ENCODE data around the gene NDUFC2. TPM values are rescaled to one million over a fixed set of nuclear protein-coding genes. Genes with fewer than 3 reads are reported as not detected.
"Not testable (repeated sequence)": the region's sequence is repeated elsewhere in the genome, so short reads cannot be mapped to it uniquely, and the experiment has no call there.

NDUFC2 gene
- total RNA-seq, 1 experiment from 2014 or later: 320 TPM

DNA sequence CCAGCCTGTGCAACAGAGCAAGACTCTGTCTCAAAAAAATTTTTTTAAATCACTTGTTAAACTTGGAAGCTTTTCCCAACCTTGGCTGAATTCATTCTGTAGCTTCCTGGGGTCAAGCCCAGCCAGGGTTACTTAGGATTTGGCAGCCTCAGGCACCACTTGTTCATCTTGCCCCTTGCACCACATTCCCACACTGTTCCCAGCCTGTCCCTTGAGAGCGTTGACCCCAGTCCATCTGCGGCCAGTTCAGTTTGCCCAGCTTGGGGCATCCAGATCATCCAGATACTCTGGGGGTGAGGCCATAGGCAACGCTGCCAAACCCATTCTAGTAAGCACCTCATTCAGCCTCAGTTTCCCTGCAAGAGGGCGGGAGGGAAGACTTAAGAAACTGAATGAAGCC lies 24.7 kb downstream of the NDUFC2 start:
- no peak for DNase-seq (ENCODE audit: low read depth)

DNA sequence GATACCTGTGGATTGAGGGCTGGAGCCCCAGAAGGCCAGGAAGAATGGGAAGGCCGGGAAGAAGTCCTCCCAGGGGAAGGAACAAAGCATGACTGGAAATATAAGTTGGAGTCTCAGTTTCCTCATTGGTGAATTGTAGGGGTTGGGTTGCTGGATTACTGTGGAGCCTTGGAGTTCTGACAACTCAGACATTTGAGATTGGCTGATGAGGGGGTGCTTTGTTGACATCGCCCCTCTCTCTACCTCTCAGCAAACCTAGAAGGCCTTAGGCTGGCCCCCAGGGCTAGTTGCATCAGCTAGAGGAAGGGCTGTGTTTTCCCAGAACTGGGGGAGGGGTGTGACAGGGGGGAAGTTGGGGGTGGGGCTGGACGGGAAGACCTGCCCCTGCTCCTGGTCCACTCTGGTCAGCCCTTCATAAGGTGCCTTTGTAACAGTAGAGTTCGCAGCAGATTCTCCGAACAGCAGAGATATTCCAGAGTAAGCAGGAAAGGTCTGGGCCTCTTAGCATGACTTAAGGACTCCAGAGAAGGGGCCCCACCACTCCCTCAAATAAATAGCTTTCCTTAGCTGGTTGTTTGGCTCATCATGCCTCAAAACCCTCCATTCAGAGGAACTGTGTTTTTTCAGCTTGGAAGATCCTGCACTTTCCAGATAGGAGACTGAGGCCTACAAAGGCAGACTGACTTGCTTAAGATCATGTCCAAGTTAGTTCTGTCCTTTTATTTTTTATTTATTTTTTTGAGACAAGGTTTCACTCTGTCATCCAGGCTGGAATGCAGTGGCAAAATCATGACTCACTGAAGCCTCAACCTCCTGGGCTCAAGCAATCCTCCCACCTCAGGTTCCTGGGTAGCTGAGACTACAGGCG lies 28.5 kb downstream of the NDUFC2 start:
- peak; percentile 79 for DNase-seq (ENCODE audit: low read depth)

- no peak for DNase-seq (ENCODE audit: low read depth)
Measured at GRCh38 chr11:78049348-78049747, 30.3 kb downstream of the NDUFC2 start.

- no peak for DNase-seq (ENCODE audit: low read depth)
Measured at GRCh38 chr11:78048561-78048960, 31.1 kb downstream of the NDUFC2 start.

GRCh38 chr11:78046486-78046854 lies 33.2 kb downstream of the NDUFC2 start:
- no peak for DNase-seq (ENCODE audit: low read depth)

DNA sequence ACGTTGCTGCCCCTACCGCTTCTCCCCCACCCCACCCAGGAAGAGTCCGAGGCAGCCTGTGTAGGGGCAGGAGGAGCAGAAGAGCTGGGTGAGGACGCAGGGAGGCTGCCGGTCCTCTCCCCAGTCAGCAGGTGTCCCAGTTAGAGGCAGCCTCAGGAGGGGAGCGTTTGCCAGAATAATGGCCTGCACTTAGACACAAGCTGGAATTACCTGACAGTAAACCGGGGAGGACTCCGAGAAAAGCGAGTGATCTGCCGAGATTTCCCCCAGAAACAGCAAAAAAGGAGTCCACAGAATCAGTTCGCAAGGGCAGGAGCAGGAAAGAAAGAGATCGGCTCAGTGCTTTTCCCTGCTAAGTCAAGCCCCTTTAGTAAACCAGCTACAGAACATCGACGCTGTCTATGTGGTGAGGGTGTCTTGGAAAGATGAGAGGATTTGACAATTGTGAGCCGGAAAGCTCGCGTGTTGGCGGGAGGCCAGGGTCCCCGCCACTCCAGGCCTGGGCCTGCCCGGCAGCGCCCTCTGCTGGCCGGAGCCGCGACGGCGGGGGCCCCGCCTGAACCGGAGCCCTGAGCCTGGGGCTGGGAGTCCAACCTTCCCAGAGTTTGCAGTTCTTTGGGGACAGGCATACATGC lies 33.7 kb downstream of the NDUFC2 start:
- peak; percentile 72 for DNase-seq (ENCODE audit: low read depth)

- DNase-seq (ENCODE audit: low read depth): no peak
Measured at GRCh38 chr11:78044706-78045105, 35.0 kb downstream of the NDUFC2 start.

- no peak for DNase-seq (ENCODE audit: low read depth)
Measured at GRCh38 chr11:78041843-78042440, 37.7 kb downstream of the NDUFC2 start.

GRCh38 chr11:78041380-78041719 lies 38.3 kb downstream of the NDUFC2 start:
- DNase-seq (ENCODE audit: low read depth): not testable (repeated sequence)

- no peak for DNase-seq (ENCODE audit: low read depth)
Measured at GRCh38 chr11:78040691-78041379, 38.8 kb downstream of the NDUFC2 start.

GRCh38 chr11:78039919-78040671 lies 39.6 kb downstream of the NDUFC2 start:
- DNase-seq (ENCODE audit: low read depth): peak; percentile 93

- DNase-seq (ENCODE audit: low read depth): peak; percentile 31
Measured at GRCh38 chr11:78039391-78039918, 40.2 kb downstream of the NDUFC2 start.

- DNase-seq (ENCODE audit: low read depth): peak; percentile 91
Measured at GRCh38 chr11:78038697-78039313, 40.9 kb downstream of the NDUFC2 start.

DNA sequence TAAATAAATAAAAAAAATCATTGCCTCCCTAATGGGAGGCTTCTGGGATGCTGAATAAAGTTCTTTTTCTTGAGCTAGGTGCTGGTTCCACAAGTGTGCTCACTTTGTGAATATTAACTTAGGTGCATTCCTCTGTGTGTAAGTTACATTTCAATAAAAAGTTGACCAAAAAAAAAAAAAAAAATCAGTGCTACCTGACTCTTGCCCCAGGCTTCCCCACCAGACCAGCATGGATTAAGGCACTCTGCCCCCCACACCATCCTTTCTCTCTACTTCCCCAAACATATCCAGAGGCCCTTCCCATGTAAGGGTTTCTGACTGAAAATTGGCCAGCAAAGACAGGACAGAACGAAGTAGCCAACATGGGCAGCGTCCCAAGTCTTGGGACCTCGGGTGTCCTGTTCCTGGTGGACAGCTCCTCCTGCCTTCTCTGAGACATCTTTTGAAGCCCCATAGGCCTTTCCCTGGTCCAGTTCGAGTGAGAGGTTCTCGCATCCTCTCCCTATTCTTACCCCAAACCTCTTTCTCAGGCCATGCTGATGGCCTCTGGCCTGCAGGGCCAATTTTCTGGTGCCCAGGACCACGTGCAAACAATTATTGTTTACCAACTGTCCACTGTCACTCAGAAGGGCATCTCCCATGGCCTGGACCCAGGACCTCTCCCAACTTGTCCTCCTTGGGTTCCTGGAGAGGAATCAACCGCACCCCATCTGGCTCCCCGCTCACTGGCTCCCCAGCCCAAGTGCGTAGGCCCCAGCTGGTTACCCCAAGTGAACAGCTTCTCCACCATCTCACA lies 41.6 kb downstream of the NDUFC2 start:
- DNase-seq (ENCODE audit: low read depth): no peak

DNA sequence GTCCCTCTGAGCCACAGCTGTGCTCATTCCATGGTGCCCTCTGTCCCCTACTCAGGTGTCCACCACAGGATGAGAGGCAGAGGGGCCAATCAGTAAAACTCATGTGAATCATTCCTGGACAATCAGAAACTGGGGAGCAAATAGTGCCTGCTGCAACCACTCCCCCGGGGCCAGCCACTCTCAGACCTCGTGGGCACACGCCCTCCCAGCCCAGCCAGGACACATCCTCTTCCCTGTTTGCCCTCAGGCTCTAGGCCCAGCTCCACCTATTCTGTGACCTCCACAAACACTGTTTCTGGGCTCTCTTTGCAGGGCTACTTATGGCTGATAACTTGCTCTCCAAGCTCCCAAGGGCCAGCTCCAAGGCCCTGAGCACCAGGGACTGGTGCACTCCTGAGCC lies 42.6 kb downstream of the NDUFC2 start:
- DNase-seq (ENCODE audit: low read depth): peak; percentile 65

- DNase-seq (ENCODE audit: low read depth): no peak
Measured at GRCh38 chr11:78036313-78036712, 43.3 kb downstream of the NDUFC2 start.

GRCh38 chr11:78034623-78035022 lies 45.0 kb downstream of the NDUFC2 start:
- DNase-seq (ENCODE audit: low read depth): no peak

DNA sequence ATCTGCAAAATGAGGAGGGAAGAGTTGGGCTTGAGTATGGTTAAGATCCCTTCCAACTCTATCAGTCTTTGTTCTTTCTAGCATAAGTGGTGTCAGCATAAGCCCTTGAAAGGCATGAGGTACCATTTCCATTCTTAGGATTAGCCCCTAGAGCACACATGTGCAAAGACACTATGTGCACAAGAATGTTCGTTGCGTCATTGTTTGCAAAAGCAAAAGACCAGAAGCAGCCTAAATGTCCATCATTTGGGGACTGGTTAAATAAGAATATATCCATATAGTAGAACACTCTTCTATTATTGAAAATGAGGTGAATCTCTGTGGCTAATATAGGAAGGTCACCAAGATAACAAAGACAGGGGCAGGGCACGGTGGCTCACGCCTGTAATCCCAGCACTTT lies 46.6 kb downstream of the NDUFC2 start:
- no peak for DNase-seq (ENCODE audit: low read depth)

DNA sequence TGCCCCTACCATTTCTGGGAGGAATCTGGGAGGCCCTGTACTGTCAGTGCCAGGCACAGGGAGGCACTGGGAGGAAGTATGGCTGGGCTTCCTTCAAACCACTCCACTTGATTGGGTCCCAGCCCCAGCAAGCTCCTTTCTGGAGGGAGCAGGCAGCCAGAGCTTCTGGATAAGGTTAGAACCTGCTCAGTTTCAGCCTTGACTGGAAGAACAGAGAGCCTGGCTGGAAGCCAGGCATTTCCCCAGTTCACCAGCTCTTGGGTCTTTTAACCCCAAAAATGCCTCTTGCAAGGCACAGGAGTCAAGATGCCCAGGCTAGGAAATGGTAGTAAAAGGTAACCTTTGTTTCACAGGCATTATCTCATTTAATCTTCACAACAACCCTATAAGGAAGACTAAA lies 47.6 kb downstream of the NDUFC2 start:
- no peak for DNase-seq (ENCODE audit: low read depth)

DNA sequence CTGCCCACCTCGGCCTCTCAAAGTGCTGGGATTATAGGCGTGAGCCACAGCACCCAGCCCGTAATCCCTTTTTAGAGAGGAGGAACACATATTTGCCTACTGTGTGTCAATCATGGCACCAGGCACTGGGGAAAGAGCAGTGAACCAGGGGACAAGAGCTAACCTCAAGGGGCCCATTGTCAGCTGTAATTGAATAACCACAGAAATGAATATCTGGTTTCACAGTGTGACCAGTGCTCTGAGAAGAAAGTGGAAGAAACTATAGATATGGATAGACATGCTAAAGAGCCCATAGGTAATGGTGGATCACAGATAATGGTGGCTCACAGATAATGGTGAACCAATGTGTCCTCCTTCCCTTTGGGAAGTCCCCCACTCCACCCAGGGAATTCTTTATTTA lies 48.0 kb downstream of the NDUFC2 start:
- peak; percentile 17 for DNase-seq (ENCODE audit: low read depth)

All from RPMI7951 (cell line).